Erythroblast (primary cell): ENCODE results near the gene MRPS22.

ENCODE experiments used
- GATA1 ChIP-seq: IDR thresholded peaks from 2 replicates; pipeline ENCODE4 v1.6.1; 2011; ENCODE audit warnings: low read depth, mild to moderate bottlenecking, control low read depth, low read length, moderate library complexity
- POLR2A ChIP-seq: IDR thresholded peaks from 2 replicates; pipeline ENCODE4 v1.6.1; 2011; ENCODE audit warnings: mild to moderate bottlenecking, low read length

DNA sequence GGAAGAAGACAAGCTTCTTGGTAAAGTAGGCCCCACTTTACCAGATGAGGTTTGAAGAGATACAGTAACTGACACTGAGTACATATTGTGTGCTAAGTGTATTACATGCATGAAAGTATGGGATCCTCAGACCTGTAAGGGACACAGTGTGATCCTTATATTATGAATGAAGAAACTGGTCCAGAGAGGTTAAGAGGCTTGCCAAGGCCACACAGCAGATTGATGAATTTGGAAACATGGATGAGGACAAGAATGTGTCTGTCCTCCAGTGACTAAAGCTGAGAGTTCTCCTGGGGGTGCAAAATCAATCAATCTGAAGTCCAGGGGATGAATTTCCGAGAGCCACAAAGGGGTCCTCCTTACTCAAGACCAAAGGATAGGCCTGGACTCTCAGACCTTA lies 31.4 kb upstream of the MRPS22 start:
- TF ChIP-seq POLR2A (no peak), GATA1 (no peak)
